ENCODE data around the gene ANTXR1. TPM values are rescaled to one million over a fixed set of nuclear protein-coding genes. Genes with fewer than 3 reads are reported as not detected.

ANTXR1 gene
- total and polyA plus RNA-seq, 2 experiments from 2014 or later = 128 to 191 TPM

- H3K9me2 ChIP-seq (ENCODE audit: insufficient read depth) = no peaks in the 10 kb centered on the region
- H3K79me2 ChIP-seq (ENCODE audit: insufficient read depth) = peaks cover 95% of the 10 kb centered on the region
- 0 out of 2 replicates have a peak, but pooled peaks cover 9% of the 10 kb centered on the region for H4K20me1 ChIP-seq (ENCODE audit: insufficient read depth)
- WGBS, 2 experiments (ENCODE audit: low coverage in 1 of 2, low lambda C conversion rate in 2 of 2, missing lambda C conversion rate in 2 of 2) = 83 to 100% methylated on average over 1 of the region's 1 CpG
- H3K9me3 ChIP-seq (ENCODE audit: low read depth) = no peaks in the 10 kb centered on the region
- TF ChIP-seq EZH2 (IDR thresholded peaks at IDR 0.05; ENCODE audit: insufficient read depth, poor library complexity, severe bottlenecking) (no peak), EZH2phosphoT487 (IDR thresholded peaks at IDR 0.05; ENCODE audit: insufficient read depth, low read depth) (no peak)
- H3K4me2 ChIP-seq (ENCODE audit: unreplicated experiment) = no peak overlapping the region
- in situ Hi-C loops (cut with MboI) = no loop called here
- peaks cover 39% of the 10 kb centered on the region for H3K36me3 ChIP-seq (ENCODE audit: low read depth)
- DNase-seq = no peak
- H3F3A ChIP-seq (ENCODE audit: insufficient read depth) = peaks cover 49% of the 10 kb centered on the region
- no peak overlapping the region for H3K27ac ChIP-seq
- H2AFZ ChIP-seq = no peak overlapping the region
- H3K9ac ChIP-seq = no peak overlapping the region
- no peaks in the 10 kb centered on the region for H3K27me3 ChIP-seq (replicated peaks; ENCODE audit: insufficient read depth)
- no peak overlapping the region for H3K4me3 ChIP-seq
- peaks cover 8% of the 10 kb centered on the region; the same call in 1 of the 2 replicates for H3K4me1 ChIP-seq (ENCODE audit: insufficient read depth)
These were observed 34.7 kb downstream of the ANTXR1 start for GRCh38 chr2:69047625-69048145.

GRCh38 chr2:69050802-69051201 lies 37.8 kb downstream of the ANTXR1 start:
- H3K79me2 ChIP-seq (ENCODE audit: insufficient read depth) = peaks cover 98% of the 10 kb centered on the region

GRCh38 chr2:69053416-69053965 lies 40.5 kb downstream of the ANTXR1 start:
- Histone ChIP-seq H3K4me3 (no peak overlapping the region), H3K4me2 (ENCODE audit: unreplicated experiment) (no peak overlapping the region), H3K36me3 (ENCODE audit: low read depth) (peaks cover 21% of the 10 kb centered on the region; the same call in 1 of the 2 replicates), H3F3A (ENCODE audit: insufficient read depth) (peaks cover 30% of the 10 kb centered on the region), H3K27ac (peak overlapping the region; percentile 11), H3K4me1 (ENCODE audit: insufficient read depth) (peaks cover 26% of the 10 kb centered on the region), H3K9me2 (ENCODE audit: insufficient read depth) (0 out of 2 replicates have a peak, but pooled peaks cover 5% of the 10 kb centered on the region), H4K20me1 (ENCODE audit: insufficient read depth) (peaks cover 3% of the 10 kb centered on the region; the same call in 1 of the 2 replicates), H3K27me3 (replicated peaks; ENCODE audit: insufficient read depth) (no peaks in the 10 kb centered on the region), H3K79me2 (ENCODE audit: insufficient read depth) (peaks cover 100% of the 10 kb centered on the region), H2AFZ (no peak overlapping the region), H3K9ac (no peak overlapping the region), H3K9me3 (ENCODE audit: low read depth) (no peaks in the 10 kb centered on the region)
- 51 to 53% methylated on average over 2 of the region's 2 CpGs for WGBS, 2 experiments (ENCODE audit: low coverage in 1 of 2, low lambda C conversion rate in 2 of 2, missing lambda C conversion rate in 2 of 2)
- peak; percentile 36 for DNase-seq
- TF ChIP-seq EZH2 (IDR thresholded peaks at IDR 0.05; ENCODE audit: insufficient read depth, poor library complexity, severe bottlenecking) (no peak), EZH2phosphoT487 (IDR thresholded peaks at IDR 0.05; ENCODE audit: insufficient read depth, low read depth) (no peak)
- in situ Hi-C loops (cut with MboI) = no loop called here

More at GRCh38 chr2:69050802-69051201, 37.8 kb downstream of the ANTXR1 start:
- Histone ChIP-seq H2AFZ (no peak overlapping the region), H3K27me3 (replicated peaks; ENCODE audit: insufficient read depth) (no peaks in the 10 kb centered on the region), H3K9me3 (ENCODE audit: low read depth) (no peaks in the 10 kb centered on the region), H3K9ac (no peak overlapping the region), H3K4me2 (ENCODE audit: unreplicated experiment) (no peak overlapping the region), H3K4me3 (no peak overlapping the region), H3K27ac (no peak overlapping the region), H3K9me2 (ENCODE audit: insufficient read depth) (0 out of 2 replicates have a peak, but pooled peaks cover 5% of the 10 kb centered on the region), H3K36me3 (ENCODE audit: low read depth) (peaks cover 18% of the 10 kb centered on the region; the same call in 1 of the 2 replicates), H3F3A (ENCODE audit: insufficient read depth) (peaks cover 42% of the 10 kb centered on the region), H4K20me1 (ENCODE audit: insufficient read depth) (no peaks in the 10 kb centered on the region; the same call in 1 of the 2 replicates), H3K4me1 (ENCODE audit: insufficient read depth) (peaks cover 25% of the 10 kb centered on the region)
- no peak for TF ChIP-seq EZH2phosphoT487 (IDR thresholded peaks at IDR 0.05; ENCODE audit: insufficient read depth, low read depth)
- no peak for TF ChIP-seq EZH2 (IDR thresholded peaks at IDR 0.05; ENCODE audit: insufficient read depth, poor library complexity, severe bottlenecking)
- DNase-seq = no peak
- WGBS, 2 experiments (ENCODE audit: low coverage in 1 of 2, low lambda C conversion rate in 2 of 2, missing lambda C conversion rate in 2 of 2) = 74 to 85% methylated on average over 4 of the region's 4 CpGs
- in situ Hi-C loops (cut with MboI) = no loop called here

- Histone ChIP-seq H3K4me2 (ENCODE audit: unreplicated experiment) (no peak overlapping the region), H3K27ac (peak overlapping the region; percentile 11), H3K79me2 (ENCODE audit: insufficient read depth) (peaks cover 100% of the 10 kb centered on the region), H3K4me3 (no peak overlapping the region), H3K36me3 (ENCODE audit: low read depth) (peaks cover 28% of the 10 kb centered on the region; the same call in 1 of the 2 replicates), H3F3A (ENCODE audit: insufficient read depth) (peaks cover 30% of the 10 kb centered on the region), H3K9me2 (ENCODE audit: insufficient read depth) (0 out of 2 replicates have a peak, but pooled peaks cover 5% of the 10 kb centered on the region), H3K27me3 (replicated peaks; ENCODE audit: insufficient read depth) (no peaks in the 10 kb centered on the region), H2AFZ (no peak overlapping the region), H4K20me1 (ENCODE audit: insufficient read depth) (peaks cover 3% of the 10 kb centered on the region; the same call in 1 of the 2 replicates), H3K4me1 (ENCODE audit: insufficient read depth) (peaks cover 26% of the 10 kb centered on the region), H3K9me3 (ENCODE audit: low read depth) (no peaks in the 10 kb centered on the region), H3K9ac (no peak overlapping the region)
- no peak for TF ChIP-seq EZH2 (IDR thresholded peaks at IDR 0.05; ENCODE audit: insufficient read depth, poor library complexity, severe bottlenecking)
- no peak for TF ChIP-seq EZH2phosphoT487 (IDR thresholded peaks at IDR 0.05; ENCODE audit: insufficient read depth, low read depth)
- WGBS, 2 experiments (ENCODE audit: low coverage in 1 of 2, low lambda C conversion rate in 2 of 2, missing lambda C conversion rate in 2 of 2) = 85 to 92% methylated on average over 2 of the region's 2 CpGs
- in situ Hi-C loops (cut with MboI) = no loop called here
- DNase-seq = peak; percentile 38
These were observed 41.5 kb downstream of the ANTXR1 start for GRCh38 chr2:69054431-69054830.
